Natural killer cell (primary cell): Measurements from ENCODE around the gene CSNK1G2. TPM values are rescaled to one million over a fixed set of nuclear protein-coding genes. Genes with fewer than 3 reads are reported as not detected.

ENCODE experiments used
- ATAC-seq, 3 donors: fragments of 150-1000 bp in 2 of 3; fragments of 200-7000 bp in 1 of 3; cut with Tn5 transposase; 1 replicate in 1 of 3; 2 replicates in 2 of 3; pipeline ENCODE4 v1.10.0; 2021; ENCODE audit warnings: mild to moderate bottlenecking in 2 of 3, moderate library complexity in 2 of 3
- DNase-seq, 2 donors: peaks; one replicate each; pipeline versions ENCODE4 v3.0.0 to v3.0.0-alpha.2; 2013 to 2021; ENCODE audit warnings: mixed read lengths in 1 of 2
- H3K27ac ChIP-seq: one replicate; pipeline ENCODE4 v1.5.1; 2013; ENCODE audit warnings: mild to moderate bottlenecking, low read length
- H3K27me3 ChIP-seq: one replicate; pipeline ENCODE4 v1.6.1; 2013; ENCODE audit warnings: low read length; ENCODE audit not compliant: control insufficient read depth, insufficient read depth
- H3K36me3 ChIP-seq: one replicate; pipeline ENCODE4 v1.6.1; 2013; ENCODE audit warnings: low read length; ENCODE audit not compliant: control insufficient read depth, insufficient read depth
- H3K4me1 ChIP-seq: one replicate; pipeline ENCODE4 v1.6.1; 2013; ENCODE audit warnings: low read length; ENCODE audit not compliant: control insufficient read depth, insufficient read depth
- H3K4me3 ChIP-seq: one replicate; pipeline ENCODE4 v1.5.1; 2013; ENCODE audit warnings: low read length
- H3K9me3 ChIP-seq: one replicate; pipeline ENCODE4 v1.6.1; 2013; ENCODE audit warnings: low read length; ENCODE audit not compliant: control insufficient read depth, insufficient read depth
- H3K27ac Mint-ChIP-seq, 2 donors: one replicate each; pipeline ENCODE4 v1.8.0; 2022; ENCODE audit warnings: mild to moderate bottlenecking in 2 of 2, mixed read lengths in 2 of 2, moderate library complexity in 1 of 2
- H3K27me3 Mint-ChIP-seq, 2 donors: one replicate each; pipeline ENCODE4 v1.8.0; 2022; ENCODE audit warnings: low read depth in 2 of 2, mixed read lengths in 2 of 2
- H3K36me3 Mint-ChIP-seq: one replicate; pipeline ENCODE4 v1.8.0; 2022; ENCODE audit warnings: mixed read lengths
- H3K4me1 Mint-ChIP-seq, 2 donors: one replicate each; pipeline ENCODE4 v1.8.0; 2022; ENCODE audit warnings: mixed read lengths in 2 of 2
- H3K4me3 Mint-ChIP-seq: one replicate; pipeline ENCODE4 v1.8.0; 2022; ENCODE audit warnings: mild to moderate bottlenecking, moderate library complexity, mixed read lengths
- H3K9me3 Mint-ChIP-seq, 2 donors: one replicate each; pipeline ENCODE4 v1.8.0; 2022; ENCODE audit warnings: mixed read lengths in 2 of 2
- CTCF ChIP-seq: fragments of 200-600 bp; IDR thresholded peaks from one replicate; pipeline ENCODE4 v1.8.0; 2022; ENCODE audit warnings: antibody characterized with exemption
- WGBS: methylation state at CpG from one replicate; pipeline ENCODE4 v1.1.7; 2013; ENCODE audit warnings: missing lambda C conversion rate; ENCODE audit not compliant: insufficient coverage; 5-methylcytosine and 5-hydroxymethylcytosine counted together
- intact Hi-C: fragments of 100-400 bp; cut with micrococcal nuclease; formaldehyde crosslinking; loops from one replicate; pipeline ENCODE4 v1.14.2; 2022
- total RNA-seq, 4 donors: library from RNA; stranded (reverse); fragments of 120-200 nt in 1 of 4; gene quantifications; one replicate each; pipeline versions ENCODE4 v1.2.3 to v1.2.4, GENCODE V29; 2013 to 2022

Gene CSNK1G2
- total RNA-seq, 3 donors from 2014 or later (not counting 1 experiment from before 2014, with no cell fraction given): 138 to 143 (median 139) TPM

GRCh38 chr19:1911098-1911497 lies 29.9 kb upstream of the CSNK1G2 start:
- TF ChIP-seq CTCF: no peak
- WGBS: 86% methylated on average over 13 of the region's 13 CpGs
- DNase-seq (no peak), ATAC-seq (peak in 1 of 3 donors; percentile 55)
- peaks cover 39% of the 10 kb centered on the region for H3K4me1 ChIP-seq
- H3K27me3 ChIP-seq: no peaks in the 10 kb centered on the region
- H3K9me3 Mint-ChIP-seq: no peaks in the 10 kb centered on the region
- peak overlapping the region; percentile 69 to 73 for H3K27ac Mint-ChIP-seq
- peak overlapping the region; percentile 30 for H3K27ac ChIP-seq
- no peak overlapping the region for H3K4me3 Mint-ChIP-seq
- peaks cover 20 to 27% of the 10 kb centered on the region in 2 donors for H3K4me1 Mint-ChIP-seq
- no peaks in the 10 kb centered on the region for H3K27me3 Mint-ChIP-seq
- no peaks in the 10 kb centered on the region for H3K9me3 ChIP-seq
- no peaks in the 10 kb centered on the region for H3K36me3 Mint-ChIP-seq
- no peak overlapping the region for H3K4me3 ChIP-seq
- peaks cover 5% of the 10 kb centered on the region for H3K36me3 ChIP-seq
- intact Hi-C loops: no loop called here

GRCh38 chr19:1911995-1912394 lies 29.0 kb upstream of the CSNK1G2 start:
- peak overlapping the region in 1 of 2 donors; percentile 33 for H3K27ac Mint-ChIP-seq
- H3K9me3 ChIP-seq: no peaks in the 10 kb centered on the region
- peaks cover 36% of the 10 kb centered on the region for H3K4me1 ChIP-seq
- DNase-seq (no peak), ATAC-seq (no peak)
- H3K4me1 Mint-ChIP-seq: peaks cover 20 to 27% of the 10 kb centered on the region in 2 donors
- intact Hi-C loops: no loop called here
- no peaks in the 10 kb centered on the region for H3K9me3 Mint-ChIP-seq
- no peak overlapping the region for H3K27ac ChIP-seq
- TF ChIP-seq CTCF: no peak
- no peak overlapping the region for H3K4me3 Mint-ChIP-seq
- no peaks in the 10 kb centered on the region for H3K27me3 ChIP-seq
- H3K27me3 Mint-ChIP-seq: no peaks in the 10 kb centered on the region
- H3K4me3 ChIP-seq: no peak overlapping the region
- peaks cover 5% of the 10 kb centered on the region for H3K36me3 ChIP-seq
- no peaks in the 10 kb centered on the region for H3K36me3 Mint-ChIP-seq
- 93% methylated on average over 37 of the region's 37 CpGs for WGBS

- Histone ChIP-seq H3K4me1 (peaks cover 27% of the 10 kb centered on the region), H3K27me3 (no peaks in the 10 kb centered on the region), H3K9me3 (no peaks in the 10 kb centered on the region), H3K36me3 (peaks cover 9% of the 10 kb centered on the region), H3K27ac (no peak overlapping the region), H3K4me3 (no peak overlapping the region)
- intact Hi-C loops: no loop called here
- no peak for DNase-seq
- no peak overlapping the region for H3K4me3 Mint-ChIP-seq
- no peaks in the 10 kb centered on the region for H3K36me3 Mint-ChIP-seq
- H3K9me3 Mint-ChIP-seq: no peaks in the 10 kb centered on the region
- no peaks in the 10 kb centered on the region for H3K27me3 Mint-ChIP-seq
- no peak for ATAC-seq
- H3K4me1 Mint-ChIP-seq: peaks cover 20 to 27% of the 10 kb centered on the region in 2 donors
- 98% methylated on average over 77 of the region's 77 CpGs for WGBS
- TF ChIP-seq CTCF: no peak
- no peak overlapping the region for H3K27ac Mint-ChIP-seq
Observed at GRCh38 chr19:1912760-1913505, 28.0 kb upstream of the CSNK1G2 start.
